Upper lobe of left lung (tissue), 4 donors: Measurements from ENCODE around the gene FAHD1.

Experiments
- POLR2AphosphoS5 ChIP-seq, 2 donors: sonication (generic); formaldehyde crosslinking; IDR thresholded peaks; one replicate each; pipeline ENCODE4 v1.5.1; 2017; ENCODE audit warnings: antibody characterized with exemption in 2 of 2
- TF ChIP-seq, protein P1 (sequence below), 6 experiments: fragments of 450-650 bp in 4 of 6; fragments of 200-600 bp in 2 of 6; sonication (generic) in 2 of 6; IDR thresholded peaks; one replicate each; pipeline ENCODE4 v1.5.1; 2016 to 2019; ENCODE audit warnings: antibody characterized with exemption in 6 of 6

DNA sequence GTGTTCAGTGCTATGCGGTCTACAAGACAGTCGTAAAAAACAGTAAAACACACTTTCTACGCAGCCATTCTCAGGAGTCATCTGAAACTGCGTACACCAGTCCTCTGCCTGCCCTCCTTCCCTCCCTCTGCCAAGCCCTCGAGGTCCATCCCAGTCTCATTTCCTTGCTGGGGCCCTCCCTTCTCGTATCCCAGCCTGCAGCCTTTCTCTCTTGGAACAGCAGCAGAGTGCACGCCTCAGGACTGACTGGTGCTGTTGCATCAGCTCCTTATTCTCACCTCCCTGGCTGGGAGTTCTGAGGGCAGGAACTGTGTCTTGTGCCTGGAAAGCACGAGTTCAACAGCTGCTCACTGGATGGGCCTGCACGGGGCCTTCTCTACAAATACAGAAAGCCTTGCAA lies 12.5 kb downstream of the FAHD1 start:
- TF ChIP-seq, protein P1, sequence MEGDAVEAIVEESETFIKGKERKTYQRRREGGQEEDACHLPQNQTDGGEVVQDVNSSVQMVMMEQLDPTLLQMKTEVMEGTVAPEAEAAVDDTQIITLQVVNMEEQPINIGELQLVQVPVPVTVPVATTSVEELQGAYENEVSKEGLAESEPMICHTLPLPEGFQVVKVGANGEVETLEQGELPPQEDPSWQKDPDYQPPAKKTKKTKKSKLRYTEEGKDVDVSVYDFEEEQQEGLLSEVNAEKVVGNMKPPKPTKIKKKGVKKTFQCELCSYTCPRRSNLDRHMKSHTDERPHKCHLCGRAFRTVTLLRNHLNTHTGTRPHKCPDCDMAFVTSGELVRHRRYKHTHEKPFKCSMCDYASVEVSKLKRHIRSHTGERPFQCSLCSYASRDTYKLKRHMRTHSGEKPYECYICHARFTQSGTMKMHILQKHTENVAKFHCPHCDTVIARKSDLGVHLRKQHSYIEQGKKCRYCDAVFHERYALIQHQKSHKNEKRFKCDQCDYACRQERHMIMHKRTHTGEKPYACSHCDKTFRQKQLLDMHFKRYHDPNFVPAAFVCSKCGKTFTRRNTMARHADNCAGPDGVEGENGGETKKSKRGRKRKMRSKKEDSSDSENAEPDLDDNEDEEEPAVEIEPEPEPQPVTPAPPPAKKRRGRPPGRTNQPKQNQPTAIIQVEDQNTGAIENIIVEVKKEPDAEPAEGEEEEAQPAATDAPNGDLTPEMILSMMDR (IDR thresholded peaks at IDR 0.05): no peak
- TF ChIP-seq POLR2AphosphoS5 (IDR thresholded peaks at IDR 0.05): no peak
